CD4-positive, alpha-beta T cell treated with Interleukin-12 subunit alpha and Interleukin-12 subunit beta, for 1 hour (primary cell): ENCODE data around the gene ITPA.

Source experiments
- DNase-seq: peaks from one replicate; pipeline ENCODE4 v3.0.0-alpha.2; 2020

ITPA gene

DNA sequence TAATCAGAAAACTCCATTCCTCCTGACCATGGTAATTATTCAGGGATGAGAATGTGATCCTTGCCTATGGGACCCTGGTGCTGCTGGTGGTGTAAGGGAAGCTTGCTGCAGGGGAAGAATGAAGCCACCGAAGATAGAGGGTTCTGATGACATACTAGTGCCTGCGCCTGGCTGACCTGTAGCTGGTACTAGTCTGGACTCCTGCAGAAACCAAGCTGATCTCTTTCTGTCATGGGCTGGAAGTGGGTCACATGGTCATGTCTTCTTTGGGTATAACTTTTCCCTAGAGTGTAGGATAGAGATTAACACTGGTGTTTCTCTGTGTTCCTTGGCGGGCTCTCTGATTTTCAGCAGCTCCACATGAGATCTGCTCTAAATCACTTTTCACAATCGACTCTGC is 38.3 kb downstream of the ITPA start:
- DNase-seq, result no peak

DNA sequence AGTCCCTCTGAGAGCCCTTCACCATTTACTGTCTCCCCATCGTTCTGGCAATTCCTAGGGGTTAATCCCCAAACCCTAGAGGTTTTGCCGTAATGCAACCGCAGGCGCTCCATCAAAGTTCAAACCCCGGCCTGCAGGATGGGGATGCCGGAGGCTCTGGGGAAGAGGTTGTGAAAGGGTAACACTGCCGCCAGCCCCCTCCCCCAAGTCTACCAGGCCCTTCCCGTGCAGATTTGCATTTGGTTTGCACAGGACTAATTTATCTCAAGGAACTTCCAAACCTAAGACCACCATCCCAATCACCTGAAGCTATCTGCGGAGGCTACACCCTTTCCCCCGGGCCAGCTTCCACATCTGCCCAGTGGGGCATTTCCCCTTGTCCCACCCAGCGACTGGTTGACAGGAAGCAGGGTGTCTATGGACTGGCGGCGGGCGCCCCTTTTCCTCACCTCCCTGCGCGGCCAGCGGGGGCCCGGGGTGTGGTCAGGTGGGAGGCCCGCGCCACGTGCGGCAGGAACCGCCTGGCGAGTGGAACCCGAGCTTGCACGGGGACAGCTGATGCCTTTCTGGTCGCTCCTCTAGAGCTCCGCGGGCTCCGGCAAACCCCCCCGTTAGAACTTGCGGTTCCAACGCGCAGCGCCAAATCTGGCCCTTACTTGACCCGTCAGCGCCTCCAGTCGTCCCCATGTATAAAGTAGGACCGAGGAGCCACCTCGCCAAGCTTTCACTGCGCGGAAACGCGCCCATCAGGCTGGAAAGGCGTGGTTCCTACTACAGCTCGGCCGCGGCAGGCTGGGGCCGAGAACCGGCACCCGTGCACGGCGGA is 39.1 kb downstream of the ITPA start:
- peak; percentile 10 for DNase-seq

DNA sequence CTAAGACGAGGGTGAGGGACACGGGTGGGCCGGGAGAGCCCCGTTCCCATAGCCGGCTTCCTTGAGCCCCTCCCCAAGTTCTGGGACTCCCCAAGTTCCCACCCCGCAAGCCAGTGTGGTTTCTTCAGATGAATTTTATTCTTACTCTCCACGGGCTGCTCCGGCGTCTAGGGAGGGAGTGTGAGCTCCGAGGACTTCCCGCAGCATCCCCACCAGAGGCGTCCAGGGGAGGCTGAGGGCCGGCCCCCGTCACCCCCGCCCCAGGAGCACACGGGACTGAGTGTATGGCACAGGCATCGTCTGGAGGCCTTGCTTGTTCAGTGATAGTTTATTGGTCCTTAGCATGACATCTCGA is 39.7 kb downstream of the ITPA start:
- DNase-seq, result no peak

DNA sequence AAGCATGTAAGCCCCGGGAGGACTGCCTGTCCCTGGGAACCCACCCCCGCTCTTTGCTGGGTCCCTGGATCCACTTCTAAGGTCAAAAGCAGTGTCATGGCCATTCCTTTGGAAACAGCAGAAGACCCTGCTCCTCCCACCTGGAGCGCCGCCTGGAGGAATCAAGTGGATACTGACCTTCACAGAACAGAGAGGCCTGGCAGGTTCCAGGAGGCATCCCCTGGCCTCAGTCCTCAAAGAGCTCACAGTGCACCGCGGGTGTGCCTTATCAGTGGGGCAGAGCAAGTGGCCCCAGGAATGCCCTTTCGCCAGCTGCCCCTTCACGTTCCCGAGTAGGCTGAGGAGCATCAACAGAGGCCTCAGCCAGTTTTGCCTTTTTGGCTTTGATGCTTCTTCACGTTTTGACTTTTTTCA is 40.8 kb downstream of the ITPA start:
- DNase-seq, result no peak

DNA sequence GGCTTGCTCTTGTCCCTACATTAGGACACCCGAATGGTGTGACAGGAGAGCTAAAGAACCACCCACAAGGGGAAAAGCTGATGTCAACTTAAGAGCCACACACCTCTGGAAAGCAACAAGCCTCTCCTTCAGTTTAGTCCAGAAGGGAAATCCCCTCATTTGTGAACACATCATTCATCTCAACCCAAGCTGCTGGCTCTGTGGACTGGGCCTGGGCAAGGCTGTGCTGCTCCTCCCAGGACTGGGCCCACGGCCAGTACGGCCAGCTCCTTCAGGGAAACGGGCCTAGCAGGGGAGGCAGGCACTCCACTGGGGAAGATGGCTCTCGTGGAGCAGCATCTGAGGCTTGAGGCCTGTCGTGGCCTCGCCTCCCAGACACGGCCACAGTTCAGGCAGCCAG is 42.5 kb downstream of the ITPA start:
- DNase-seq, result no peak

DNA sequence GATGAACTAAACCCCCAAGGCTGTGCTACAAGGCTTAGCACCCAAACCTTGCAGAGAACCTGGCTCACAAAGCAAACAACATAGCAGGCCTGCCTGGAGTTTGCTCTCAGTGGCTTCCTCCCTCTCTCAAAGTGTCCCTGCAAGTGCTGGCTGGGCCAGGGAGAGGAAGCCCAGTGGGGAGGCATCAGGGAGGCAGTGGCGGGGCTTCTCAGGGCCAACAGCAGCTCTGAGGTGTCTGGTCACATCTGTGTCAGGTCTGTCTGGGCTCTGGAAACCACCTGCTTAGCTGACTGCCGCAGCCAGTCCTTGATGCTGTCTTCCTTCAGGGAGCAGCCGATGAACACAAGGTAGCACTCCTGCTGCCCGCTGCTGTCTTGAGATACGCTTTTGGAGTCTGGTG is 46.4 kb downstream of the ITPA start:
- no peak for DNase-seq

DNA sequence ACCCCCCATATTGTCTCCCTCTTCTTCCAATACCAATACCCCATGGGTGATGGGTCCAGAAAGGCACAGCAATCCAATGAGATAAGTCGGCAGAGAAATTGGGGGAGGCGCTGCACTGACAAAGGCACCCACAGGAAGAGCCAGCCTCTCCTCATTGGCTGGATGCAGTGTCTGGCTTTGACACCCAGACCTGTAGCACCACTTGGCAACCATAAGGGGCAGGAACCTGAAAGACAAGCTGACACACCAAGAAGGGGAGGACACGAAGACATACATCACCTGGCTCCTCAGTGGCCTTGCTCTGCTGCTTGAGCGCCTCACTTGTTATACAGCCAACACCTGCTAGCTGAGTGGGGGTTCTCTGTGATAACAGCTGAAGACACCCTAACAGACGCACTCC is 49.1 kb downstream of the ITPA start:
- no peak for DNase-seq

DNA sequence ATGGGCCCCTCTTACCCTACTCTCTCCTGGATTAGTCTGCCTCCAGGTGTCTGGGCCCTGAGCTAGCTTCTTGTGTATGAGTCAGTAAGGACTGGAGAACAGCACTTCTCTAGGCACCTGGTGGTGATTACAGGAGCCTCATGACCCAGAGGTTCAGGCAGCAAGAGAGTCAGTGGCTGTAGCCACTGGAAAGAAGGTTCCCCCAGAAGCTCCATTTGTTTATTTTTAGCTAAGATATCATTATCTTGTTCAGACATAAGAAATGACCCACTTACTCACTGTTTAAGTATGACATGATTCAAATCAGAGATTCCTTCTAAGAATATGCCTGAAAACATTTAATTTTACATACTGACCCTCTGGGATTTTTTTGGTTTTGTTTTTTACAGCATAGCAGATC is 53.3 kb downstream of the ITPA start:
- no peak for DNase-seq

DNA sequence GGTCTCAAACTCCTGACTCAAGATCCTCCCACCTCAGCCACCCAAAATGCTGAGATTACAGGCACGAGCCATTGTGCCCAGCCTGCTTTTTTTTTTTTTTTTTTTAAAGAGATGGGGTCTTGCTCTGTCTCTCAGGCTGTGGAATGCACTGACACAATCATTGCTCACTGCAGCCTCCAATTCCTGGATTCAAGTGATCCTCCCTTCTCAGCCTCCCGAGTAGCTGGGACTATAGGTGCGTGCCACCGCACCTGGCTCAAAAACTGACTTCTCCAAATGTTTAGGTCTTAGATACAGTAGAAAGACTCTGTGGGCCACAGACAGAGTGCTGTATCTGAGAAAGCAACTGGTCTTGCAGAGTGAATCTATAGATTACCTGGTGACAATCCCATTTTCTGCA is 60.8 kb downstream of the ITPA start:
- no peak for DNase-seq

DNA sequence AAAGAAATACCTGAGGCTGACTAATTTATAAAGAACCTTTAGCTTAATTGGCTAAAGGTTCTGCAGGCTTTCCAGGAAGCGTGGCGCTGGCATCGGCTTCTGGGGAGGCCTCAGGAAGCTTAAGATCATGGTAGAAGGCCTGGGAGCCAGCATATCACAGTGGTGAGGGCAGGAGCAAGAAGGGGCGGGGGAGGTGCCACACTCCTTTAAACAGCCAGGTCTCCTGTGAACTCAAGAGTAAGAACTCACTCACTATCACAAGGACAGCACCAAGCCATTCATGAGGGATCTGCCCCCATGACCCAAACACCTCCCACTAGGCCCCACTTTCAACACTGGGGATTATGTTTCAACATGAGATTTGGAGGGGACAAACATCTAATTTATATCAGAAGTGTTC is 64.1 kb downstream of the ITPA start:
- no peak for DNase-seq
